Lung (tissue), 16 donors: ENCODE data around the gene FLVCR1. TPM values are rescaled to one million over a fixed set of nuclear protein-coding genes. Genes with fewer than 3 reads are reported as not detected.

Source experiments
- ATAC-seq: fragments of 200-7000 bp; cut with Tn5 transposase; one replicate; pipeline ENCODE4 v1.9.1; 2020; ENCODE audit warnings: moderate number of reproducible peaks; ENCODE audit not compliant: insufficient read depth, low FRiP score
- DNase-seq, 3 donors: peaks; one replicate each; pipeline ENCODE4 v3.0.0-alpha.2; 2013 to 2017
- H3K27ac ChIP-seq, 2 donors: one replicate each; pipeline ENCODE4 v1.5.1; 2013; ENCODE audit warnings: mild to moderate bottlenecking in 2 of 2, moderate library complexity in 2 of 2, control low read depth in 1 of 2, inconsistent platforms in 1 of 2, low read depth in 1 of 2, low read length in 1 of 2
- H3K27me3 ChIP-seq, 3 donors: one replicate each; pipeline ENCODE4 v1.5.1; 2013; ENCODE audit warnings: low read length in 2 of 3; ENCODE audit not compliant: control insufficient read depth in 3 of 3, insufficient read depth in 3 of 3
- H3K36me3 ChIP-seq, 4 donors: one replicate each; pipeline ENCODE4 v1.5.1; 2013; ENCODE audit warnings: low read length in 4 of 4, mild to moderate bottlenecking in 1 of 4, moderate library complexity in 1 of 4; ENCODE audit not compliant: control insufficient read depth in 4 of 4, insufficient read depth in 4 of 4
- H3K4me1 ChIP-seq, 5 donors: one replicate each; pipeline ENCODE4 v1.5.1; 2013; ENCODE audit warnings: low read length in 5 of 5, mild to moderate bottlenecking in 2 of 5, moderate library complexity in 1 of 5; ENCODE audit not compliant: control insufficient read depth in 5 of 5, insufficient read depth in 5 of 5
- H3K4me3 ChIP-seq: one replicate; pipeline ENCODE4 v1.5.1; 2013; ENCODE audit warnings: mild to moderate bottlenecking, control low read depth, moderate library complexity
- H3K9ac ChIP-seq, 2 donors: one replicate each; pipeline ENCODE4 v1.5.1; 2013; ENCODE audit warnings: low read length in 2 of 2, control low read depth in 1 of 2; ENCODE audit not compliant: insufficient read depth in 1 of 2
- H3K9me3 ChIP-seq, 4 donors: one replicate each; pipeline ENCODE4 v1.5.1; 2013; ENCODE audit warnings: low read length in 3 of 4, mild to moderate bottlenecking in 1 of 4, moderate library complexity in 1 of 4; ENCODE audit not compliant: control insufficient read depth in 4 of 4, insufficient read depth in 3 of 4
- WGBS, 2 donors: extraction: QIAGEN DNeasy Blood & Tissue Kit; methylation state at CpG; one replicate each; pipeline ENCODE4 v1.1.7; 2013; 5-methylcytosine and 5-hydroxymethylcytosine counted together
- long read RNA-seq, 5 donors: transcript quantifications; one replicate each; lab custom pipeline, GENCODE V29; 2026
- polyA plus RNA-seq, 2 donors: library from polyadenylated mRNA; stranded (reverse); fragments of 200-250 nt; gene quantifications; one replicate each; pipeline ENCODE4 v1.2.1, GENCODE V29; 2013
- total RNA-seq, 2 donors: library from RNA; depleted of rRNA in 1 of 2; stranded (reverse); fragments of >200 nt in 1 of 2; gene quantifications; one replicate each; pipeline ENCODE4 v1.2.1, GENCODE V29; 2014 to 2021
- TF ChIP-seq, protein P1 (sequence below): IDR thresholded peaks from 2 replicates; pipeline ENCODE4 v1.5.1; 2012; ENCODE audit warnings: mild to moderate bottlenecking; ENCODE audit errors: control extremely low read depth, extremely low read depth
- donor health status: control.
- donor health status: control.
- donor health status: Bipolar disorder and iron deficiency.
- donor health status: healthy.
- donor health status: DM: yes; HTN: yes; CAD: no.

FLVCR1 gene
- total RNA-seq = 10 to 100 TPM in 1 of 2 donors, 1 to 10 TPM in 1; 8.6 to 17.4 TPM
- 1 to 10 TPM; 4.5 to 4.6 TPM for polyA plus RNA-seq
- long read RNA-seq, donor 1, full-length matches to known transcripts = 2 of 2 reads
- long read RNA-seq, donor 1, partial matches to known transcripts = 0 of 2 reads
- long read RNA-seq, donor 1, other reads (novel, unspliced or antisense) = 0 of 2 reads
- long read RNA-seq, donor 2 = 0 reads
- long read RNA-seq, donor 3, full-length matches to known transcripts = 1 of 1 reads
- long read RNA-seq, donor 3, partial matches to known transcripts = 0 of 1 reads
- long read RNA-seq, donor 3, other reads (novel, unspliced or antisense) = 0 of 1 reads
- long read RNA-seq, donor 4, full-length matches to known transcripts = 1 of 1 reads
- long read RNA-seq, donor 4, partial matches to known transcripts = 0 of 1 reads
- long read RNA-seq, donor 4, other reads (novel, unspliced or antisense) = 0 of 1 reads
- long read RNA-seq, donor 5, partial matches to known transcripts = 6 of 6 reads
- long read RNA-seq, donor 5, other reads (novel, unspliced or antisense) = 0 of 6 reads

DNA sequence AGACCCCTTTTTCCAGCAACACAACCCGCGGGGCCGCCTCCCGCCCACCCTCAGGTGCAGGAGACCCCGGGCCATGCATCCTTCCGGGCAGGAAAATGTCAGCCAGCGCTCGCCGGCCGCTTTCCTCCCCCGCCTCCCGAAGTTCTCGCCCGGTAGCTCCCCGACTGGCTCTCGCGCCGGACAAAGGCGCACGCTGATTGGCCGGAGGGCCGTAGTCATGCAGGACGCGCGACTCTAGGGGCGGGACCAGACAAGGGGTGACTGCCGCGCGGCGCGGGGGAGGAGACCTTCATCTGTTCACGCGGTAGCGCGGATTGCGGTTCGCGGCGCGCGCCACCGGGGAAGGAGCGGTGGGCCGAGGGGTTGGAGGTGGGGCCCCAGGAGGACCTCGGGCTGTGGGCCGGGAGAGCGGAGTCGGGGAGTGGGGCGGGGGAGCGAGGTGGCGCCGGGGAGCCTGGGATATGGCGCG lies at the start of gene FLVCR1:
Gene FLVCR1, plus strand, starts transcription at position 284 of the 469 bp plus-strand sequence. Its CDS starts 178 bp downstream, at position 462.
- TF ChIP-seq, protein P1, sequence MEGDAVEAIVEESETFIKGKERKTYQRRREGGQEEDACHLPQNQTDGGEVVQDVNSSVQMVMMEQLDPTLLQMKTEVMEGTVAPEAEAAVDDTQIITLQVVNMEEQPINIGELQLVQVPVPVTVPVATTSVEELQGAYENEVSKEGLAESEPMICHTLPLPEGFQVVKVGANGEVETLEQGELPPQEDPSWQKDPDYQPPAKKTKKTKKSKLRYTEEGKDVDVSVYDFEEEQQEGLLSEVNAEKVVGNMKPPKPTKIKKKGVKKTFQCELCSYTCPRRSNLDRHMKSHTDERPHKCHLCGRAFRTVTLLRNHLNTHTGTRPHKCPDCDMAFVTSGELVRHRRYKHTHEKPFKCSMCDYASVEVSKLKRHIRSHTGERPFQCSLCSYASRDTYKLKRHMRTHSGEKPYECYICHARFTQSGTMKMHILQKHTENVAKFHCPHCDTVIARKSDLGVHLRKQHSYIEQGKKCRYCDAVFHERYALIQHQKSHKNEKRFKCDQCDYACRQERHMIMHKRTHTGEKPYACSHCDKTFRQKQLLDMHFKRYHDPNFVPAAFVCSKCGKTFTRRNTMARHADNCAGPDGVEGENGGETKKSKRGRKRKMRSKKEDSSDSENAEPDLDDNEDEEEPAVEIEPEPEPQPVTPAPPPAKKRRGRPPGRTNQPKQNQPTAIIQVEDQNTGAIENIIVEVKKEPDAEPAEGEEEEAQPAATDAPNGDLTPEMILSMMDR = no peak
- H3K27ac ChIP-seq = peak within 1 kb of the TSS; percentile 88
- H3K9ac ChIP-seq = peak within 1 kb of the TSS; percentile 66 to 96
- peak within 1 kb of the TSS; percentile 90 for H3K4me3 ChIP-seq
- no peaks in the 10 kb centered on the region for H3K27me3 ChIP-seq
- 0% methylated on average over 49 to 54 of the region's 54 CpGs for WGBS, 2 donors
- H3K36me3 ChIP-seq = peaks cover 0 to 9% (median 4%) of the 10 kb centered on the region in 4 donors
- peak; percentile 99 for ATAC-seq
- H3K4me1 ChIP-seq = peaks cover 0 to 12% (median 9%) of the 10 kb centered on the region in 5 donors
- DNase-seq = peak; percentile 97 to 98 (median 98)
- no peaks in the 10 kb centered on the region for H3K9me3 ChIP-seq

DNA sequence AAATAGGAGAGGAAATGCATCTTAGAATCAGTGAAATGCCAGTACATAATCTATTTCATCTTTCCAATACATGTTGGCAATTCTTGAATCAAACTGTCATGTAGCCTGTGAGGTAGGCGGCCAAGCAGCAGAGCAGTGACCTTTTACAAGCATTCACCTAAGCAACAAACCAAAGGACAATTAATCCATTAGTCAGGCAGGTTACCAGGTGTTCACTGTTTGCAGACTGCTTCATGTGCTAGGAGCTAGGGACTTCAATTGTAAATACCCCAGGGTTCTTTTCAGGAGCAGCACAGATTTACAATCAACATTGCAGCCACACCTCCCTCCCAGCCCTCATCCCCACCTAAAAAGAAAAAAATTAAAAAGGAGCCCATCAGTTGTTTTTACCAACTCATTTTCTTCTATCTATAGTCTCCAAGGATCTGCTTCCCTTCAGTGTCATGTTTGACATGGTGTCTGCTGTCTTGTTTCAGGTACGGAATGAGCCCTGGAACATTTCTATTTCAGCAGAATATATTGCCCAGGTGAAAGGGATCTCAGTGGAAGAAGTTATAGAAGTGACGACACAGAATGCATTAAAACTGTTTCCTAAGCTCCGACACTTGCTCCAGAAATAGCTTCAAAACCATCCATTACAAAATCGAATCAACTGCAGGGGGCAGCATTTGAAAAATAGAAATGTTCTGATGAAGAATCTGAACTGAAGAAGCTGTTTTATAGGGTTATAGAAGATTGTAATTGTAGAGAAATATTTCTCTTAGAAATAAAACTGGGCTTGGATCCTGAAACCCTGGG lies 43.3 kb upstream of the FLVCR1 start:
- Histone ChIP-seq H3K27me3 (no peaks in the 10 kb centered on the region), H3K4me1 (peaks cover 0 to 1% (median 0%) of the 10 kb centered on the region in 5 donors), H3K9me3 (no peaks in the 10 kb centered on the region), H3K36me3 (peaks cover 0 to 6% (median 0%) of the 10 kb centered on the region in 4 donors), H3K9ac (no peak overlapping the region), H3K4me3 (no peak overlapping the region), H3K27ac (no peak overlapping the region)
- TF ChIP-seq, protein P1 = no peak
- no peak for ATAC-seq
- peak in 2 of 3 donors; percentile 56 to 59 for DNase-seq
- WGBS, 2 donors = 56 to 60% methylated on average over 5 of the region's 5 CpGs

DNA sequence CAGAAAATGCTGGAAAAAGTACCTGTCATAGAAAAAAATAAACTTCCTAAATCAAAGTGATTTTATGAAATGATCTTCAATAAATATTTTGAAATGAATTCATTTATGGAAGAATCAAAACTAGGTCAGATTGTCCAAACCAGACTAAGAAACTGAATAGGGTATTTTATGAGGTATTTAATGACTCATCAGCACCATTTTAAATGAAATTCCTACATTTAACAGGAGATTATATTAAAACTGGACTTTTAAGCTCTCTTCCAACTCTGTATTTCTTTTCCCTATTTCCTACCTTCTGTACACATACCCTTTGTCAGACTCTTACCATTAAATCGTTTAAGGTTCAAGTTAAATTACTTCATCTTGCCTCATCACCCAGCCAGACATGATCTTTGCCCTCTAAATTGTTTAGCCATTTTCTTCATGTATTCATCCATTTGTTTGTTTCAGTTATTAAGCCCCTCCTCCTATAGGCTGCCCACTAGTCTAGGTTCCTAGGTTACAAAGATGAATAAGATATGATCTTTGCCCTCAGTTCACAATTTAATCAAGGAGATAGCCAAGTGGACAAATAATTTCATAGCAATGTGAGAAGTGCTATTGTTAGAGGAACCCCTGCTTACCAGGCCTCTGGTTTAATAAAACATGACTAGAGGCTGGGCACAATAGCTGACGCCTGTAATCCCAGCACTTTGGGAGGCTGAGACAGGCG lies 41.4 kb upstream of the FLVCR1 start:
- no peak overlapping the region for H3K4me3 ChIP-seq
- no peak for ATAC-seq
- WGBS, 2 donors = 79 to 96% methylated on average over 3 of the region's 3 CpGs
- no peaks in the 10 kb centered on the region for H3K9me3 ChIP-seq
- H3K4me1 ChIP-seq = peaks cover 0 to 1% (median 0%) of the 10 kb centered on the region in 5 donors
- TF ChIP-seq, protein P1 = no peak
- H3K36me3 ChIP-seq = peaks cover 0 to 6% (median 0%) of the 10 kb centered on the region in 4 donors
- no peak for DNase-seq
- no peak overlapping the region for H3K27ac ChIP-seq
- no peaks in the 10 kb centered on the region for H3K27me3 ChIP-seq
- no peak overlapping the region for H3K9ac ChIP-seq
